ENCODE measurements around the gene LMO2.

DNA sequence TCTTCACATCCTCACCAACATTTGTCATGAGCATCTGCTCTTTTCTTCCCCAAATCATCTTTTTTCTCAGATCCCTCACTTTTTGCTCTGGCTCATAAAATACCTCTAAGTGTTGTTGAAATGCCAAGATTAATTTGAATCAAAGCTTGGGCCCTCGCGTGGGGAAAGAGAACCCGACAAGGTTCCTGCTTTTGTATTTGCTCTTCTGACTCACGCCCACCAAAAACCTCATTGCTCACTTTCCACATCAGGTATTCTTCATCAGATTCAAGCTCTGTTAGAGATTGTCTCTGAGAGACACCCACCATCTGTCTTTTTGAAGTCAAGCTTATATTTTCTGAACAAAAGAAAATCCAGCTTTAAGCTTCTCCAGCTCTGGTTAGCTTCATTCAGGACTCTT lies 64.7 kb downstream of the LMO2 start:
- TF ChIP-seq, protein P1, sequence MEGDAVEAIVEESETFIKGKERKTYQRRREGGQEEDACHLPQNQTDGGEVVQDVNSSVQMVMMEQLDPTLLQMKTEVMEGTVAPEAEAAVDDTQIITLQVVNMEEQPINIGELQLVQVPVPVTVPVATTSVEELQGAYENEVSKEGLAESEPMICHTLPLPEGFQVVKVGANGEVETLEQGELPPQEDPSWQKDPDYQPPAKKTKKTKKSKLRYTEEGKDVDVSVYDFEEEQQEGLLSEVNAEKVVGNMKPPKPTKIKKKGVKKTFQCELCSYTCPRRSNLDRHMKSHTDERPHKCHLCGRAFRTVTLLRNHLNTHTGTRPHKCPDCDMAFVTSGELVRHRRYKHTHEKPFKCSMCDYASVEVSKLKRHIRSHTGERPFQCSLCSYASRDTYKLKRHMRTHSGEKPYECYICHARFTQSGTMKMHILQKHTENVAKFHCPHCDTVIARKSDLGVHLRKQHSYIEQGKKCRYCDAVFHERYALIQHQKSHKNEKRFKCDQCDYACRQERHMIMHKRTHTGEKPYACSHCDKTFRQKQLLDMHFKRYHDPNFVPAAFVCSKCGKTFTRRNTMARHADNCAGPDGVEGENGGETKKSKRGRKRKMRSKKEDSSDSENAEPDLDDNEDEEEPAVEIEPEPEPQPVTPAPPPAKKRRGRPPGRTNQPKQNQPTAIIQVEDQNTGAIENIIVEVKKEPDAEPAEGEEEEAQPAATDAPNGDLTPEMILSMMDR (conservative IDR thresholded peaks at IDR 0.05 in 1 of 2, IDR thresholded peaks at IDR 0.05 in 1 of 2; ENCODE audit: extremely low read depth in 1 of 2, insufficient read depth in 1 of 2, low read depth in 1 of 2, low read length in 2 of 2) = no peak
- TF ChIP-seq EZH2 (IDR thresholded peaks at IDR 0.05; ENCODE audit: borderline replicate concordance, low read length) = no peak
